Natural killer cell (primary cell): Measurements from ENCODE around the gene RBCK1. TPM values are rescaled to one million over a fixed set of nuclear protein-coding genes. Genes with fewer than 3 reads are reported as not detected.
A peak's percentile ranks its signal among the peaks of the same experiment; 100 is the strongest.

ENCODE experiments used
- ATAC-seq, 3 donors: fragments of 150-1000 bp in 2 of 3; fragments of 200-7000 bp in 1 of 3; cut with Tn5 transposase; 1 replicate in 1 of 3; 2 replicates in 2 of 3; pipeline ENCODE4 v1.10.0; 2021; ENCODE audit warnings: mild to moderate bottlenecking in 2 of 3, moderate library complexity in 2 of 3
- DNase-seq, 2 donors: peaks; one replicate each; pipeline versions ENCODE4 v3.0.0 to v3.0.0-alpha.2; 2013 to 2021; ENCODE audit warnings: mixed read lengths in 1 of 2
- H3K27ac ChIP-seq: one replicate; pipeline ENCODE4 v1.5.1; 2013; ENCODE audit warnings: mild to moderate bottlenecking, low read length
- H3K27me3 ChIP-seq: one replicate; pipeline ENCODE4 v1.6.1; 2013; ENCODE audit warnings: low read length; ENCODE audit not compliant: control insufficient read depth, insufficient read depth
- H3K36me3 ChIP-seq: one replicate; pipeline ENCODE4 v1.6.1; 2013; ENCODE audit warnings: low read length; ENCODE audit not compliant: control insufficient read depth, insufficient read depth
- H3K4me1 ChIP-seq: one replicate; pipeline ENCODE4 v1.6.1; 2013; ENCODE audit warnings: low read length; ENCODE audit not compliant: control insufficient read depth, insufficient read depth
- H3K4me3 ChIP-seq: one replicate; pipeline ENCODE4 v1.5.1; 2013; ENCODE audit warnings: low read length
- H3K9me3 ChIP-seq: one replicate; pipeline ENCODE4 v1.6.1; 2013; ENCODE audit warnings: low read length; ENCODE audit not compliant: control insufficient read depth, insufficient read depth
- H3K27ac Mint-ChIP-seq, 2 donors: one replicate each; pipeline ENCODE4 v1.8.0; 2022; ENCODE audit warnings: mild to moderate bottlenecking in 2 of 2, mixed read lengths in 2 of 2, moderate library complexity in 1 of 2
- H3K27me3 Mint-ChIP-seq, 2 donors: one replicate each; pipeline ENCODE4 v1.8.0; 2022; ENCODE audit warnings: low read depth in 2 of 2, mixed read lengths in 2 of 2
- H3K36me3 Mint-ChIP-seq: one replicate; pipeline ENCODE4 v1.8.0; 2022; ENCODE audit warnings: mixed read lengths
- H3K4me1 Mint-ChIP-seq, 2 donors: one replicate each; pipeline ENCODE4 v1.8.0; 2022; ENCODE audit warnings: mixed read lengths in 2 of 2
- H3K4me3 Mint-ChIP-seq: one replicate; pipeline ENCODE4 v1.8.0; 2022; ENCODE audit warnings: mild to moderate bottlenecking, moderate library complexity, mixed read lengths
- H3K9me3 Mint-ChIP-seq, 2 donors: one replicate each; pipeline ENCODE4 v1.8.0; 2022; ENCODE audit warnings: mixed read lengths in 2 of 2
- WGBS: methylation state at CpG from one replicate; pipeline ENCODE4 v1.1.7; 2013; ENCODE audit warnings: missing lambda C conversion rate; ENCODE audit not compliant: insufficient coverage; 5-methylcytosine and 5-hydroxymethylcytosine counted together
- intact Hi-C: fragments of 100-400 bp; cut with micrococcal nuclease; formaldehyde crosslinking; loops from one replicate; pipeline ENCODE4 v1.14.2; 2022
- total RNA-seq, 4 donors: library from RNA; stranded (reverse); fragments of 120-200 nt in 1 of 4; gene quantifications; one replicate each; pipeline versions ENCODE4 v1.2.3 to v1.2.4, GENCODE V29; 2013 to 2022
- TF ChIP-seq, protein P1 (sequence below): fragments of 200-600 bp; IDR thresholded peaks from one replicate; pipeline ENCODE4 v1.8.0; 2022; ENCODE audit warnings: antibody characterized with exemption

RBCK1 gene
- 100 to 1,000 TPM; 102 to 131 (median 104) TPM for total RNA-seq
- total RNA-seq (2013), result 73.5 TPM

- 0% methylated on average over 80 of the region's 87 CpGs for WGBS
- Mint-ChIP-seq H3K4me1 (peaks cover 32 to 39% of the 10 kb centered on the region in 2 donors), H3K27me3 (no peaks in the 10 kb centered on the region)
These were observed at the start of gene RBCK1 for GRCh38 chr20:407953-408842. TSS of gene RBCK1 (plus strand) at chr20:408299. CDS start at chr20:408758, 459 bp downstream.

GRCh38 chr20:358891-359555 lies 49.1 kb upstream of the RBCK1 start:
- no peaks in the 10 kb centered on the region for H3K27me3 ChIP-seq
- H3K4me3 ChIP-seq, result no peak overlapping the region
- H3K4me1 ChIP-seq, result peaks cover 13% of the 10 kb centered on the region
- TF ChIP-seq, protein P1, sequence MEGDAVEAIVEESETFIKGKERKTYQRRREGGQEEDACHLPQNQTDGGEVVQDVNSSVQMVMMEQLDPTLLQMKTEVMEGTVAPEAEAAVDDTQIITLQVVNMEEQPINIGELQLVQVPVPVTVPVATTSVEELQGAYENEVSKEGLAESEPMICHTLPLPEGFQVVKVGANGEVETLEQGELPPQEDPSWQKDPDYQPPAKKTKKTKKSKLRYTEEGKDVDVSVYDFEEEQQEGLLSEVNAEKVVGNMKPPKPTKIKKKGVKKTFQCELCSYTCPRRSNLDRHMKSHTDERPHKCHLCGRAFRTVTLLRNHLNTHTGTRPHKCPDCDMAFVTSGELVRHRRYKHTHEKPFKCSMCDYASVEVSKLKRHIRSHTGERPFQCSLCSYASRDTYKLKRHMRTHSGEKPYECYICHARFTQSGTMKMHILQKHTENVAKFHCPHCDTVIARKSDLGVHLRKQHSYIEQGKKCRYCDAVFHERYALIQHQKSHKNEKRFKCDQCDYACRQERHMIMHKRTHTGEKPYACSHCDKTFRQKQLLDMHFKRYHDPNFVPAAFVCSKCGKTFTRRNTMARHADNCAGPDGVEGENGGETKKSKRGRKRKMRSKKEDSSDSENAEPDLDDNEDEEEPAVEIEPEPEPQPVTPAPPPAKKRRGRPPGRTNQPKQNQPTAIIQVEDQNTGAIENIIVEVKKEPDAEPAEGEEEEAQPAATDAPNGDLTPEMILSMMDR, result no peak
- peaks cover 0 to 10% of the 10 kb centered on the region in 2 donors for H3K4me1 Mint-ChIP-seq
- no peaks in the 10 kb centered on the region for H3K27me3 Mint-ChIP-seq
- no peaks in the 10 kb centered on the region for H3K36me3 ChIP-seq
- no peak overlapping the region for H3K27ac ChIP-seq
- DNase-seq (no peak), ATAC-seq (no peak)
- H3K9me3 ChIP-seq, result no peaks in the 10 kb centered on the region
- H3K9me3 Mint-ChIP-seq, result no peaks in the 10 kb centered on the region
- H3K4me3 Mint-ChIP-seq, result no peak overlapping the region
- H3K36me3 Mint-ChIP-seq, result no peaks in the 10 kb centered on the region
- 96% methylated on average over 4 of the region's 4 CpGs for WGBS
- intact Hi-C loops, result loop anchor here (10.0 kb wide), 1 partner anchor 46 kb away; the partner anchor contains the start of gene RBCK1
- H3K27ac Mint-ChIP-seq, result no peak overlapping the region

More at GRCh38 chr20:407953-408842, at the start of gene RBCK1:
- DNase-seq (peak; percentile 92), ATAC-seq (peak; percentile 82 to 92 (median 86))
- Mint-ChIP-seq H3K9me3 (no peaks in the 10 kb centered on the region), H3K4me3 (peak within 1 kb of the TSS; percentile 92), H3K27ac (peak within 1 kb of the TSS; percentile 90), H3K36me3 (no peaks in the 10 kb centered on the region)
- H3K4me3 ChIP-seq, result peak within 1 kb of the TSS; percentile 79
- H3K27ac ChIP-seq, result peak within 1 kb of the TSS; percentile 73
- no peaks in the 10 kb centered on the region for H3K27me3 ChIP-seq
- intact Hi-C loops, result loop anchor here (1.0 to 10.0 kb wide), 3 partner anchors 53 to 71 kb away; partner anchors contain the start of gene TBC1D20
- TF ChIP-seq, protein P1, result no peak
- H3K4me1 ChIP-seq, result peaks cover 26% of the 10 kb centered on the region
- peaks cover 17% of the 10 kb centered on the region for H3K36me3 ChIP-seq
- H3K9me3 ChIP-seq, result no peaks in the 10 kb centered on the region

DNA sequence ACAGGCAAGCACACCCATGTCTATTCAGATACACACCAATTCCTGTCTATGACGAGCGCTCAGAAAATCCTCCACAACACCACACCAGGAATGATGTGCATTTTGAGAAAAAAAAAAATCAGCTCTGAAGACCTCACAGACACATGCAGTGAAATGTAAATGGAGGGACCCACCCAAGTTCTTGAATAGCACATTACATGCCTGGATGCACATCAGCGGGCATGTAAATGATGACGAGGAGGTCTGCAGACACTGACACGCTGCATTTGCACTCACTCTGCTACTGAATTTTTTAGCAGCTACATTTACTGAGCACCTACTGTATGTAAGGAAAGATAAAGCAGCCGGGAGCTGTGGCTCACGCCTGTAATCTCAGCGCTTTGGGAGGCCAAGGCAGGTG lies 46.5 kb upstream of the RBCK1 start:
- H3K27ac ChIP-seq, result no peak overlapping the region
- 66% methylated on average over 6 of the region's 8 CpGs for WGBS
- intact Hi-C loops, result no loop called here
- no peak overlapping the region for H3K27ac Mint-ChIP-seq
- peaks cover 0 to 5% of the 10 kb centered on the region in 2 donors for H3K27me3 Mint-ChIP-seq
- H3K4me1 Mint-ChIP-seq, result peaks cover 0 to 5% of the 10 kb centered on the region in 2 donors
- no peaks in the 10 kb centered on the region for H3K27me3 ChIP-seq
- no peaks in the 10 kb centered on the region for H3K9me3 Mint-ChIP-seq
- TF ChIP-seq, protein P1, result no peak
- no peak for ATAC-seq
- peaks cover 5% of the 10 kb centered on the region for H3K4me1 ChIP-seq
- no peak overlapping the region for H3K4me3 ChIP-seq
- no peak for DNase-seq
- H3K9me3 ChIP-seq, result no peaks in the 10 kb centered on the region
- H3K36me3 ChIP-seq, result no peaks in the 10 kb centered on the region
- no peaks in the 10 kb centered on the region for H3K36me3 Mint-ChIP-seq
- H3K4me3 Mint-ChIP-seq, result no peak overlapping the region
